ENCODE measurements around the gene PLB1.

DNA sequence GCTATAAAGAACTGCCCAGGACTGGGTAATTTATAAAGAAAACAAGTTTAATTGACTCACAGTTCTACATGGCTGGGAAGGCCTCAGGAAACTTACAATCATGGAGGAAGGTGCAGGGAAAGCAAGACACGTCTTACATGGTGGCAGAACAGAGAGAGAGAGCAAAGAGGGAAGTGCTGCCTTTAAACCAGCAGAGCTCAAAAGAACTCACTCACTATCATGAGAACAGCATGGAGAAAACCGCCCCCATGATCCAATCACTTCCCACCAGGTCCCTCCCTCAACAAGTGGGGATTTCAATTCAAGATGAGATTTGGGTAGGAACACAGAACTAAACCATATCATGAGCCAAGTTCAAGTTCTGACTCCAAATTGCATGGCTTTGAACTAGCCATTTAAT lies 193.0 kb downstream of the PLB1 start:
- no peak for TF ChIP-seq EZH2 (IDR thresholded peaks at IDR 0.05; ENCODE audit: borderline replicate concordance, low read depth, low read length, severe bottlenecking)
- TF ChIP-seq, protein P1, sequence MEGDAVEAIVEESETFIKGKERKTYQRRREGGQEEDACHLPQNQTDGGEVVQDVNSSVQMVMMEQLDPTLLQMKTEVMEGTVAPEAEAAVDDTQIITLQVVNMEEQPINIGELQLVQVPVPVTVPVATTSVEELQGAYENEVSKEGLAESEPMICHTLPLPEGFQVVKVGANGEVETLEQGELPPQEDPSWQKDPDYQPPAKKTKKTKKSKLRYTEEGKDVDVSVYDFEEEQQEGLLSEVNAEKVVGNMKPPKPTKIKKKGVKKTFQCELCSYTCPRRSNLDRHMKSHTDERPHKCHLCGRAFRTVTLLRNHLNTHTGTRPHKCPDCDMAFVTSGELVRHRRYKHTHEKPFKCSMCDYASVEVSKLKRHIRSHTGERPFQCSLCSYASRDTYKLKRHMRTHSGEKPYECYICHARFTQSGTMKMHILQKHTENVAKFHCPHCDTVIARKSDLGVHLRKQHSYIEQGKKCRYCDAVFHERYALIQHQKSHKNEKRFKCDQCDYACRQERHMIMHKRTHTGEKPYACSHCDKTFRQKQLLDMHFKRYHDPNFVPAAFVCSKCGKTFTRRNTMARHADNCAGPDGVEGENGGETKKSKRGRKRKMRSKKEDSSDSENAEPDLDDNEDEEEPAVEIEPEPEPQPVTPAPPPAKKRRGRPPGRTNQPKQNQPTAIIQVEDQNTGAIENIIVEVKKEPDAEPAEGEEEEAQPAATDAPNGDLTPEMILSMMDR (IDR thresholded peaks at IDR 0.05; ENCODE audit: borderline replicate concordance, extremely low read depth, low read length, poor library complexity, severe bottlenecking) = no peak

Measured in DND-41 (cell line).